A549 (cell line): ENCODE data around the gene PTPRN2. TPM values are rescaled to one million over a fixed set of nuclear protein-coding genes. Genes with fewer than 3 reads are reported as not detected.

Experiments
- ATAC-seq, 2 experiments: fragments of 200-7000 bp in 1 of 2; fragments of >200 bp in 1 of 2; cut with Nextera tagmentation in 1 of 2; cut with Tn5 transposase in 1 of 2; 3 replicates each; pipeline versions ENCODE4 v1.8.0 to v1.9.1; 2018 to 2020; ENCODE audit warnings: mild to moderate bottlenecking in 1 of 2, moderate library complexity in 1 of 2
- CTCF ChIA-PET: fragments of 300-600 bp; sonication (Branson Sonifier 250); formaldehyde crosslinking; extraction: SDS; loops from one replicate; lab custom pipeline; 2021; ENCODE audit warnings: antibody characterized with exemption, inconsistent platforms; lab: Yijun Ruan, JAX
- POLR2A ChIA-PET: fragments of 350-600 bp; formaldehyde crosslinking; extraction: SDS; loops from one replicate; lab custom pipeline; 2021; ENCODE audit warnings: antibody characterized with exemption, inconsistent platforms; lab: Yijun Ruan, JAX
- DNase-seq, 2 experiments: peaks; one replicate each; pipeline versions ENCODE4 v3.0.0 to v3.0.0-alpha.2; 2011 to 2016; ENCODE audit warnings: low read depth in 1 of 2, low spot score in 1 of 2
- FAIRE-seq: peaks from 2 replicates; lab custom pipeline; 2011; peaks lifted over from hg19 to GRCh38; lab: Jason Lieb, UNC
- H3K27ac ChIP-seq, 2 experiments: fragments of >200 bp; sonication (Bioruptor Twin); formaldehyde crosslinking; 3 replicates each; pipeline ENCODE4 v1.5.1; 2016 to 2017
- H3K4me1 ChIP-seq: fragments of >200 bp; sonication (Bioruptor Twin); formaldehyde crosslinking; 3 replicates; pipeline ENCODE4 v1.6.1; 2016
- H3K4me2 ChIP-seq: fragments of >200 bp; sonication (Bioruptor Twin); formaldehyde crosslinking; 3 replicates; pipeline ENCODE4 v1.6.1; 2016
- H3K4me3 ChIP-seq: fragments of >200 bp; sonication (Bioruptor Twin); formaldehyde crosslinking; 3 replicates; pipeline ENCODE4 v1.5.1; 2016
- H3K9me3 ChIP-seq: fragments of >200 bp; sonication (Bioruptor Twin); formaldehyde crosslinking; 3 replicates; pipeline ENCODE4 v1.6.1; 2016
- BCL3 ChIP-seq: fragments of >200 bp; sonication (Bioruptor Twin); formaldehyde crosslinking; IDR thresholded peaks from 3 replicates; pipeline ENCODE4 v1.6.1; 2016
- BHLHE40 ChIP-seq: IDR thresholded peaks from 2 replicates; pipeline ENCODE4 v1.6.1; 2012; ENCODE audit warnings: low read depth, low read length, inconsistent platforms
- CBX2 ChIP-seq: fragments of 200-600 bp; sonication (generic); IDR thresholded peaks from 2 replicates; pipeline ENCODE4 v1.6.1; 2016; ENCODE audit warnings: low read depth, mild to moderate bottlenecking, borderline replicate concordance
- CEBPB ChIP-seq, 2 experiments: fragments of >200 bp in 1 of 2; sonication (Bioruptor Twin) in 1 of 2; formaldehyde crosslinking in 1 of 2; IDR thresholded peaks; 2 replicates each; pipeline ENCODE4 v1.6.1; 2012 to 2016
- CHD2 ChIP-seq: fragments of 150-350 bp; IDR thresholded peaks from 2 replicates; pipeline ENCODE4 v1.6.1; 2014; ENCODE audit warnings: low read length; ENCODE audit not compliant: partially characterized antibody
- EHMT2 ChIP-seq: fragments of 200-600 bp; sonication (generic); IDR thresholded peaks from 2 replicates; pipeline ENCODE4 v1.6.1; 2016; ENCODE audit warnings: antibody characterized with exemption, low read depth, mild to moderate bottlenecking, moderate library complexity
- HDAC2 ChIP-seq: fragments of 200-600 bp; sonication (generic); IDR thresholded peaks from 2 replicates; pipeline ENCODE4 v1.6.1; 2016
- JUN ChIP-seq, 2 experiments: fragments of >200 bp; sonication (Bioruptor Twin); formaldehyde crosslinking; IDR thresholded peaks; 2 replicates in 1 of 2; 3 replicates in 1 of 2; pipeline ENCODE4 v1.6.1; 2016 to 2017
- JUNB ChIP-seq: fragments of >200 bp; sonication (Bioruptor Twin); formaldehyde crosslinking; IDR thresholded peaks from 2 replicates; pipeline ENCODE4 v1.6.1; 2016
- MAFK ChIP-seq: fragments of 450-650 bp; IDR thresholded peaks from 2 replicates; pipeline ENCODE4 v1.6.1; 2014; ENCODE audit not compliant: partially characterized antibody
- MAZ ChIP-seq: fragments of 150-350 bp; IDR thresholded peaks from 2 replicates; pipeline ENCODE4 v1.6.1; 2014; ENCODE audit warnings: antibody characterized with exemption, low read depth, low read length, borderline replicate concordance
- MYC ChIP-seq: IDR thresholded peaks from 2 replicates; pipeline ENCODE4 v1.6.1; 2012; ENCODE audit warnings: mild to moderate bottlenecking, inconsistent platforms, low read length, improper control_type of control experiment, borderline replicate concordance
- NFE2L2 ChIP-seq: fragments of 150-350 bp; conservative IDR thresholded peaks from 2 replicates; pipeline ENCODE4 v1.6.1; 2014; ENCODE audit warnings: low read length
- NPAS2 ChIP-seq: fragments of 250-450 bp; sonication (Bioruptor Pico); IDR thresholded peaks from 2 replicates; pipeline ENCODE4 v1.8.0; 2022; ENCODE audit warnings: mild to moderate bottlenecking, moderate library complexity, borderline replicate concordance
- RAD21 ChIP-seq, 2 experiments: fragments of >200 bp in 1 of 2; sonication (Bioruptor Twin) in 1 of 2; formaldehyde crosslinking in 1 of 2; IDR thresholded peaks in 1 of 2; conservative IDR thresholded peaks in 1 of 2; 2 replicates in 1 of 2; 3 replicates in 1 of 2; pipeline ENCODE4 v1.6.1; 2012 to 2018; ENCODE audit warnings: inconsistent platforms in 1 of 2
- RFX5 ChIP-seq: fragments of 450-650 bp; IDR thresholded peaks from 2 replicates; pipeline ENCODE4 v1.7.1; 2014; ENCODE audit warnings: antibody characterized with exemption, mild to moderate bottlenecking, moderate library complexity
- ZC3H11A ChIP-seq: fragments of 450-650 bp; IDR thresholded peaks from 2 replicates; pipeline ENCODE4 v1.6.1; 2014; ENCODE audit warnings: antibody characterized with exemption, mild to moderate bottlenecking
- ZFP36 ChIP-seq: fragments of 450-650 bp; IDR thresholded peaks from 2 replicates; pipeline ENCODE4 v1.6.1; 2014; ENCODE audit warnings: borderline replicate concordance; ENCODE audit not compliant: partially characterized antibody
- ZNF302 ChIP-seq: fragments of 250-450 bp; sonication (Bioruptor Pico); IDR thresholded peaks from 2 replicates; pipeline ENCODE4 v1.9.0; 2021; ENCODE audit warnings: inconsistent platforms, mild to moderate bottlenecking, moderate library complexity
- WGBS: methylation state at CpG from one replicate; pipeline ENCODE4 v1.1.6; 2017; ENCODE audit errors: missing lambda C conversion rate; 5-methylcytosine and 5-hydroxymethylcytosine counted together
- polyA plus RNA-seq, 4 experiments: library from polyadenylated mRNA; depleted of rRNA in 3 of 4; stranded (reverse); fragments of >200 nt; fragmentation: RNase III in 1 of 4; extraction: RNeasy Plus Mini Kit Qiagen cat#74134 plus additional on column Dnase treatment in 1 of 4; gene quantifications; 2 replicates in 3 of 4; 3 replicates in 1 of 4; pipeline ENCODE4 v1.2.3, GENCODE V29; 2011 to 2017
- TF ChIP-seq, protein P1 (sequence below): fragments of 150-350 bp; IDR thresholded peaks from 2 replicates; pipeline ENCODE4 v1.6.1; 2014; ENCODE audit warnings: low read depth, mild to moderate bottlenecking, low read length

PTPRN2 gene
- polyA plus RNA-seq, 2 of the 4 experiments (the other 2 are of a cell fraction): 0.41 to 1.2 TPM

DNA sequence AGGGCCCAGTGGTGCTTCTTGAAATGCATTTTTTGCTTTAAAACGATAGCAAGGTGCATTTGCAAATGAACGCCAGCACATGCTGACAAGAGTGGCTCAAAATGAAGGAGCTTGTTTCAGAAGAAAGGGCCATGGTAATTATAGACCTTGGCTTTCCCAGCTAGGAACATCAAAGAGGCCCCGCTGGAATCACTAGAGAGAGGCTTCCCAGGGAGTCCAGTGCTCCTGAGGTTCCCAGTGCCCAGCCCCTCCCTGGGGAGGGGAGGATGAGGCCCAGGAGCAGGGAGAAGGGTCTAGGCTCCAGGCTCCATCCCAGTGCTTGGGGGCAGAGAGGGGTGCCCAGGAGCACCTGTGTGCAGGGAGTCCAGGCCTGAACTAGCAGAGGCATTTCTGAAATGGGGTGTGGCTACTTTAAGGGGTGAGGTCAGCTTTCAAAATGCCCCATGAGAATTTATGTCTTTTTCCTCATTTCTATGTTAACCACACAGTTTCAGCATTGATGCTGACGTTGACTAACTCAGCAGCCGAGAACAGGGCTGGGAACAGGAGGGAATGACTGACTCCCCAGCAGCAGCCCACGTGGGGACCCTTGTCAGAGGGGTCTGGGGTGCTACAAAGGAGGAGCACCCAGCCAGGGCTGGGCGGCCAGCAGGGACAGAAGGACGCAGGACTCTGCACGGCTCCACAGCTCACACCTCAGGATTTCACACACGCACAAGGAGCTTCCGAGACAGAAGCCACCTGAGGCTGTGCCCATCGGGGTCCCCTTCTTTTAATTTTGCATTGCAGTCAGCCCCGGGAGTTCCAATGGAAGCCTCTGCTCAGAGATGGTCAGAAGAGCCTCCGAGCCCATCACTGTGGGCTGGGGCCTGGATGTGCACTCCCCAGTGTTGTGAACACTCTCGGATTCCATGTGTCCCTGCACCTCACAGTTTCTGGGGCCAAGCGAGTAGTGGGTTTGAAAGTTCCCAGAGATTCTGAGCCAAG lies 570.2 kb downstream of the PTPRN2 start (continued):
- TF ChIP-seq BCL3: no peak
- TF ChIP-seq ZC3H11A: no peak
- no peak for TF ChIP-seq MAFK

DNA sequence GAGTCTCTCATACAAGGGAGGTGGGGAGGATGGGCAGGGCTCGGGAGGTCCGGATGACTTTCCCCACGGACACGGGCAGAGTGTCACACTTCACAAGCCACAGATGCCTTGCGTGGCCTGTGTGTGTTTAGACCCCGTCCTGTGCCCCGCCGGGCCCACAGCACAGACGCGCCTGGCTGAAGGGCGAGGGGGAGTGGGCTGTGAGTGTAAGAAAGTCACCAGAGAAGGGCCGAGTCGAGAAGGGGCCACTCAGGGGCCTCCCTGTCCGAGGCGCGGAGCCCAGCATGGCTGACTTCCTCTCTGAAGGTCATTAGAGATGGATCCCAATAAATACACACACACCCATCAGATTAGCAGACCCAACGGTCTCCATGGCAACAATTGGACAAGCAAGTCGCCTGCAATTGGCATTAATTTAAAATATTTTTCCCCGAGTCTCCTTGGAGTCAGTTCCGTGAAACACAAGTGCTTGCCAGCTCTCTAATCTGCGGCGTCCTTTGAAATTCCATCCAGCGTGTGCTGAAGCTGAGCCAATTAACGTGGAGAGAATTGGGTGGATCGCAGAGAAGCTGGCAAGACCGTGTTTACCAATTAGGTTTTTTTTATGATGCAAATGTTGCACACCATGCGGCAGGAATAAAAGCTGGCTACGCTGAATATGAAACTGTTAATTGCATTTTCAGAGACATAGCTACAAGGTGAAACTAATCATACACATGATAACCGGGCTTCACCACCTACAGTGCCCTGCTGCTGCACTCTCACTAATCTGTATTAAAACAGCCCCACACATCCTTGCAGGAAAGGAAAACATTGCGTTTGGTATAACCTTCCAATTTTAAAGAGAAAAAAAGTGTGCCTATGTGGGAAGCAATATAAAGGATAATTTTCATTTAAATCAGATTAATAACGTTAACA lies 571.2 kb downstream of the PTPRN2 start:
- Histone ChIP-seq H3K27ac (no peak overlapping the region), H3K4me1 (no peaks in the 10 kb centered on the region), H3K4me2 (no peak overlapping the region), H3K9me3 (no peaks in the 10 kb centered on the region), H3K4me3 (no peak overlapping the region)
- FAIRE-seq (no peak), DNase-seq (no peak), ATAC-seq (no peak)
- ChIA-PET CTCF (interaction anchor here (1.3 kb wide), 1 partner anchor 17 kb away, joined by 4 read pairs; no protein-coding TSS in a partner anchor), POLR2A (no interaction called here)
- TF ChIP-seq CEBPB (IDR thresholded peaks at IDR 0.05) (no peak), CBX2 (no peak), NFE2L2 (no peak), HDAC2 (no peak), MYC (no peak), CHD2 (no peak), BCL3 (no peak), RAD21 (conservative IDR thresholded peaks at IDR 0.05 in 1 of 2, IDR thresholded peaks at IDR 0.05 in 1 of 2) (no peak), JUN (IDR thresholded peaks at IDR 0.05) (no peak), EHMT2 (no peak), NPAS2 (CRISPR knock-in tag) (no peak), JUNB (no peak), ZNF302 (no peak), BHLHE40 (no peak), MAFK (no peak), MAZ (no peak), ZFP36 (no peak), RFX5 (no peak)
- TF ChIP-seq, protein P1, sequence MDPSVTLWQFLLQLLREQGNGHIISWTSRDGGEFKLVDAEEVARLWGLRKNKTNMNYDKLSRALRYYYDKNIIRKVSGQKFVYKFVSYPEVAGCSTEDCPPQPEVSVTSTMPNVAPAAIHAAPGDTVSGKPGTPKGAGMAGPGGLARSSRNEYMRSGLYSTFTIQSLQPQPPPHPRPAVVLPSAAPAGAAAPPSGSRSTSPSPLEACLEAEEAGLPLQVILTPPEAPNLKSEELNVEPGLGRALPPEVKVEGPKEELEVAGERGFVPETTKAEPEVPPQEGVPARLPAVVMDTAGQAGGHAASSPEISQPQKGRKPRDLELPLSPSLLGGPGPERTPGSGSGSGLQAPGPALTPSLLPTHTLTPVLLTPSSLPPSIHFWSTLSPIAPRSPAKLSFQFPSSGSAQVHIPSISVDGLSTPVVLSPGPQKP: no peak
- 53% methylated on average over 26 of the region's 31 CpGs for WGBS
